Dermis microvascular lymphatic vessel endothelial cell (primary cell): ENCODE measurements around the gene IRF2BPL. TPM values are rescaled to one million over a fixed set of nuclear protein-coding genes. Genes with fewer than 3 reads are reported as not detected.

Experiments used
- DNase-seq, 2 donors: peaks; one replicate each; pipeline versions ENCODE4 v3.0.0 to v3.0.0-alpha.2; 2010; ENCODE audit warnings: low read depth in 2 of 2
- total RNA-seq: library from RNA; depleted of rRNA; stranded (reverse); fragments of >200 nt; gene quantifications from 2 replicates; pipeline ENCODE4 v1.2.1, GENCODE V29; 2014

The IRF2BPL gene
- total RNA-seq = 7.6 and 8.2 TPM in 2 replicates

- DNase-seq = peak; percentile 95 to 99
Measured at GRCh38 chr14:77028384-77029231, at the start of gene IRF2BPL. Gene IRF2BPL, minus strand, starts transcription at chr14:77028708. Its CDS starts 916 bp downstream, at chr14:77027792.

GRCh38 chr14:77077040-77077439, 48.5 kb upstream of the IRF2BPL start:
- no peak for DNase-seq

- peak in 1 of 2 donors; percentile 63 for DNase-seq
Measured at GRCh38 chr14:77076113-77076631, 47.7 kb upstream of the IRF2BPL start.

- no peak for DNase-seq
Measured at GRCh38 chr14:77074969-77075368, 46.5 kb upstream of the IRF2BPL start.

GRCh38 chr14:77071938-77072388, 43.5 kb upstream of the IRF2BPL start:
- DNase-seq = no peak

GRCh38 chr14:77069551-77069950, 41.0 kb upstream of the IRF2BPL start:
- no peak for DNase-seq

- DNase-seq = no peak
Measured at GRCh38 chr14:77068517-77069200, 40.2 kb upstream of the IRF2BPL start.

GRCh38 chr14:77067632-77068516, 39.4 kb upstream of the IRF2BPL start:
- DNase-seq = peak in 1 of 2 donors; percentile 66

- no peak for DNase-seq
Measured at GRCh38 chr14:77066578-77067172, 38.2 kb upstream of the IRF2BPL start.

GRCh38 chr14:77065851-77066577, 37.5 kb upstream of the IRF2BPL start:
- no peak for DNase-seq

- DNase-seq = no peak
Measured at GRCh38 chr14:77064521-77065178, 36.1 kb upstream of the IRF2BPL start.

GRCh38 chr14:77063571-77064171, 35.2 kb upstream of the IRF2BPL start:
- no peak for DNase-seq

- DNase-seq = no peak
Measured at GRCh38 chr14:77062261-77062660, 33.8 kb upstream of the IRF2BPL start.

GRCh38 chr14:77061630-77062257, 33.2 kb upstream of the IRF2BPL start:
- no peak for DNase-seq

GRCh38 chr14:77059276-77059915, 30.9 kb upstream of the IRF2BPL start:
- DNase-seq = peak in 1 of 2 donors; percentile 97

- no peak for DNase-seq
Measured at GRCh38 chr14:77058785-77059184, 30.3 kb upstream of the IRF2BPL start.

- no peak for DNase-seq
Measured at GRCh38 chr14:77058117-77058516, 29.6 kb upstream of the IRF2BPL start.

GRCh38 chr14:77055981-77056380, 27.5 kb upstream of the IRF2BPL start:
- no peak for DNase-seq
